ENCODE results near the gene ZNRF1.

GRCh38 chr16:74975591-74975990 lies 23.2 kb upstream of the ZNRF1 start:
- TF ChIP-seq REST (IDR thresholded peaks at IDR 0.05; ENCODE audit: insufficient read depth in 1 of 2, low read depth in 2 of 2, low read length in 2 of 2): no peak
- no peak for TF ChIP-seq SIN3A (IDR thresholded peaks at IDR 0.05; ENCODE audit: borderline replicate concordance, insufficient read depth, low read length)
- TF ChIP-seq TAF1 (IDR thresholded peaks at IDR 0.05; ENCODE audit: borderline replicate concordance, insufficient read depth, low read length): no peak
- no peak for TF ChIP-seq POLR2AphosphoS5 (IDR thresholded peaks at IDR 0.05; ENCODE audit: low read depth, low read length)
- no peak for TF ChIP-seq FOXP2 (optimal IDR thresholded peaks at IDR 0.05; ENCODE audit: borderline replicate concordance, extremely low read depth, extremely low read length, insufficient read depth)

Data from PFSK-1 (cell line).